ENCODE results near the gene AP5Z1. TPM values are rescaled to one million over a fixed set of nuclear protein-coding genes. Genes with fewer than 3 reads are reported as not detected.

Gene AP5Z1
- polyA plus RNA-seq, 2 of the 4 experiments (the other 2 are of a cell fraction): 6.8 to 21.8 TPM

DNA sequence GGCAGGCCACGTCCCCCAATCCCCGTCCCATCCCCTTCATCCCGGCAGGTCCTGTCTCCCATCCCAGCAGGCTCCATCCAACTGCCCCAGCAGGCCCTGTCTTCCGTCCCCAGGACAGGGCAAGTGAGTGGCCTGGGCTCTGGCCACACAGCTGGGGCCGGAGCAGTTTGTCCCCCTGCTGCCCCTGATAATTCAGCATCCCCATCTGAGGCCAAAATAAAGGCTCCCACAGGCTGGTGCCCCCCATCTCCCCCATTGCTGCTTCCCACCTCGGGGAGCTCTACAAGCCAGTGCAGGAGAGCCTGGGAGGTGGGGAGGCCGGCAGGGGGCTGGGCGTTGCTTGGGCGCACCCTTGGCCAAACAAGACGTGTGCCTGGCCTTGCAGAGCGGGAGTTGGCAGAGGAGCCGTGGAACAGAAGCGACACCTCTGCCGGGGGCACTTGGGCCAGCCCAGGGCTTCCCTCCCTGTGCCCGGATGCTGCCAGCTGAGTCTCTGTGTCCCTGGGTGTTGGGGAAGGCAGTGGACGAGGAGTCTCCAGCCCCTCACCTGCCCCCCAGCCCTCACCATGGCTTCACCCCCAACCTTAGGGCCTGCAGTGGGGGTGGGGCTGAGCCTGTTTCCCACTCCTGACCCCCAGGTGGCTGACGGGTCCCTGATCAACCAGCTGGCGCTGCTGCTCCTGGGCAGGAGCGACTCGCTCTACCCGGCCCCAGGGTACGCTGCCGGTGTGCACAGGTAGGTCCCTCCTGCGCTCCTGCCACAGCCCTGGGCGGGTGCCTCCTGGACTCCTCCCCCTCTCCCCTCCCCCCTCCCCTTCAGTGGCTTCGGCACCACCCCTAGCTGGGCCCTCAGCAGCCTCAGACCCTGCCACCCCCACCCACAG is 14.0 kb downstream of the AP5Z1 start:
- no peak for TF ChIP-seq POLR2AphosphoS2 (conservative IDR thresholded peaks at IDR 0.05; ENCODE audit: low read length)
- no peak for TF ChIP-seq HOXB13 (CRISPR knock-in tag; IDR thresholded peaks at IDR 0.05; ENCODE audit: low read depth)
- TF ChIP-seq TP53 (CRISPR knock-in tag; IDR thresholded peaks at IDR 0.05): no peak
- TF ChIP-seq CHD2 (IDR thresholded peaks at IDR 0.05; ENCODE audit: low read length, partially characterized antibody): no peak
- no peak for TF ChIP-seq ZC3H11A (IDR thresholded peaks at IDR 0.05)
- TF ChIP-seq, protein P1, sequence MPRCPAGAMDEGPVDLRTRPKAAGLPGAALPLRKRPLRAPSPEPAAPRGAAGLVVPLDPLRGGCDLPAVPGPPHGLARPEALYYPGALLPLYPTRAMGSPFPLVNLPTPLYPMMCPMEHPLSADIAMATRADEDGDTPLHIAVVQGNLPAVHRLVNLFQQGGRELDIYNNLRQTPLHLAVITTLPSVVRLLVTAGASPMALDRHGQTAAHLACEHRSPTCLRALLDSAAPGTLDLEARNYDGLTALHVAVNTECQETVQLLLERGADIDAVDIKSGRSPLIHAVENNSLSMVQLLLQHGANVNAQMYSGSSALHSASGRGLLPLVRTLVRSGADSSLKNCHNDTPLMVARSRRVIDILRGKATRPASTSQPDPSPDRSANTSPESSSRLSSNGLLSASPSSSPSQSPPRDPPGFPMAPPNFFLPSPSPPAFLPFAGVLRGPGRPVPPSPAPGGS (IDR thresholded peaks at IDR 0.05): no peak
- no peak for TF ChIP-seq CBX8 (IDR thresholded peaks at IDR 0.05)
- Histone ChIP-seq H3K27ac (no peak overlapping the region), H3K4me3 (no peak overlapping the region), H3K4me2 (no peak overlapping the region), H3K9me3 (no peaks in the 10 kb centered on the region), H3K4me1 (no peaks in the 10 kb centered on the region)
- ChIA-PET CTCF (interaction anchor here (4.2 kb wide), 1 partner anchor 9 kb away, joined by 28 read pairs; no protein-coding TSS in a partner anchor), POLR2A (no interaction called here)
- FAIRE-seq: no peak
- ATAC-seq: no peak
- DNase-seq (ENCODE audit: low read depth in 1 of 2, low spot score in 1 of 2): no peak
- WGBS (ENCODE audit: missing lambda C conversion rate): 93% methylated on average over 23 of the region's 26 CpGs

DNA sequence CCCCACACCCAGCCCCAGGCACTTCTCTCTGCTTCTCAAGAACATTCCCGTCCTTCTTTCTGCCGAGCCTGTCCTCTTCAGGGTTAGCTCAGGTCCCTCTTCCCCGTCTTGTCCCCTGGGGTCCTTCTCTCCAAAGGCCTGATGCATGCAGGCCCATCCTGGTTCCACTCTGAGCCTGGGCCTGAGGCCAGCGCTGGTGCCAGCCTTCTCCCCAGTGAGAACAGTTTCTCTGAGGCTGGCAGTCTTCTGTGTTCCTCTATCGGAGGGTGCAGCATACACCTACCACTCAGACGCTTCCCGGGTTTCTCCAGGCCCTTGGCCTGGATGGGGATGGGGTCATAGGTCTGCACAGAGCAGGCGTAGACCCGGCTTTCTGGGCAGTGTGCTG is 14.6 kb downstream of the AP5Z1 start:
- no peak for TF ChIP-seq MAFK (IDR thresholded peaks at IDR 0.05; ENCODE audit: partially characterized antibody)
- TF ChIP-seq CHD4 (IDR thresholded peaks at IDR 0.05; ENCODE audit: borderline replicate concordance): no peak
- no peak for TF ChIP-seq TP53 (CRISPR knock-in tag; IDR thresholded peaks at IDR 0.05)
- no peak for TF ChIP-seq ESRRA (IDR thresholded peaks at IDR 0.05; ENCODE audit: borderline replicate concordance, low read length)
- no peak for TF ChIP-seq CHD2 (IDR thresholded peaks at IDR 0.05; ENCODE audit: low read length, partially characterized antibody)
- no peak for TF ChIP-seq FOSL2 (IDR thresholded peaks at IDR 0.05)
- no peak for TF ChIP-seq FOSL2 (CRISPR knock-in tag; IDR thresholded peaks at IDR 0.05)
- no peak for TF ChIP-seq KDM5A (IDR thresholded peaks at IDR 0.05)
- TF ChIP-seq SMC3 (IDR thresholded peaks at IDR 0.05): no peak
- no peak for TF ChIP-seq JUNB (IDR thresholded peaks at IDR 0.05)
- TF ChIP-seq, protein P2, sequence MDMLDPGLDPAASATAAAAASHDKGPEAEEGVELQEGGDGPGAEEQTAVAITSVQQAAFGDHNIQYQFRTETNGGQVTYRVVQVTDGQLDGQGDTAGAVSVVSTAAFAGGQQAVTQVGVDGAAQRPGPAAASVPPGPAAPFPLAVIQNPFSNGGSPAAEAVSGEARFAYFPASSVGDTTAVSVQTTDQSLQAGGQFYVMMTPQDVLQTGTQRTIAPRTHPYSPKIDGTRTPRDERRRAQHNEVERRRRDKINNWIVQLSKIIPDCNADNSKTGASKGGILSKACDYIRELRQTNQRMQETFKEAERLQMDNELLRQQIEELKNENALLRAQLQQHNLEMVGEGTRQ (IDR thresholded peaks at IDR 0.05): no peak
- TF ChIP-seq RCOR1 (IDR thresholded peaks at IDR 0.05; ENCODE audit: low read depth, low read length): no peak
- no peak for TF ChIP-seq HOXB13 (CRISPR knock-in tag; IDR thresholded peaks at IDR 0.05; ENCODE audit: low read depth)
- TF ChIP-seq JUN (IDR thresholded peaks at IDR 0.05): no peak
- no peak for TF ChIP-seq POLR2AphosphoS2 (conservative IDR thresholded peaks at IDR 0.05; ENCODE audit: low read length)
- no peak for TF ChIP-seq CBX8 (IDR thresholded peaks at IDR 0.05)
- TF ChIP-seq NR3C1 (IDR thresholded peaks at IDR 0.05): no peak
- TF ChIP-seq, protein P3, sequence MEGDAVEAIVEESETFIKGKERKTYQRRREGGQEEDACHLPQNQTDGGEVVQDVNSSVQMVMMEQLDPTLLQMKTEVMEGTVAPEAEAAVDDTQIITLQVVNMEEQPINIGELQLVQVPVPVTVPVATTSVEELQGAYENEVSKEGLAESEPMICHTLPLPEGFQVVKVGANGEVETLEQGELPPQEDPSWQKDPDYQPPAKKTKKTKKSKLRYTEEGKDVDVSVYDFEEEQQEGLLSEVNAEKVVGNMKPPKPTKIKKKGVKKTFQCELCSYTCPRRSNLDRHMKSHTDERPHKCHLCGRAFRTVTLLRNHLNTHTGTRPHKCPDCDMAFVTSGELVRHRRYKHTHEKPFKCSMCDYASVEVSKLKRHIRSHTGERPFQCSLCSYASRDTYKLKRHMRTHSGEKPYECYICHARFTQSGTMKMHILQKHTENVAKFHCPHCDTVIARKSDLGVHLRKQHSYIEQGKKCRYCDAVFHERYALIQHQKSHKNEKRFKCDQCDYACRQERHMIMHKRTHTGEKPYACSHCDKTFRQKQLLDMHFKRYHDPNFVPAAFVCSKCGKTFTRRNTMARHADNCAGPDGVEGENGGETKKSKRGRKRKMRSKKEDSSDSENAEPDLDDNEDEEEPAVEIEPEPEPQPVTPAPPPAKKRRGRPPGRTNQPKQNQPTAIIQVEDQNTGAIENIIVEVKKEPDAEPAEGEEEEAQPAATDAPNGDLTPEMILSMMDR (IDR thresholded peaks at IDR 0.05): no peak
- TF ChIP-seq HOXB5 (CRISPR knock-in tag; IDR thresholded peaks at IDR 0.05): no peak
- TF ChIP-seq CEBPB (IDR thresholded peaks at IDR 0.05): no peak
- no peak for TF ChIP-seq RAD21 (conservative IDR thresholded peaks at IDR 0.05 in 1 of 2, IDR thresholded peaks at IDR 0.05 in 1 of 2)
- H3K4me3 ChIP-seq: no peak overlapping the region
- H3K27ac ChIP-seq: no peak overlapping the region
- FAIRE-seq (no peak), DNase-seq (ENCODE audit: low read depth in 1 of 2, low spot score in 1 of 2) (no peak), ATAC-seq (no peak)
- 81% methylated on average over 9 of the region's 9 CpGs for WGBS (ENCODE audit: missing lambda C conversion rate)
- no peak overlapping the region for H3K4me2 ChIP-seq
- H3K4me1 ChIP-seq: no peaks in the 10 kb centered on the region
- POLR2A ChIA-PET: no interaction called here
- no peaks in the 10 kb centered on the region for H3K9me3 ChIP-seq
- CTCF ChIA-PET: interaction anchor here (4.2 to 5.3 kb wide), 2 partner anchors 8 to 93 kb away, joined by 24 to 28 read pairs; partner anchors contain the start of gene RADIL
